CD4-positive, alpha-beta memory T cell (primary cell): Measurements from ENCODE around the gene CWF19L1. TPM values are rescaled to one million over a fixed set of nuclear protein-coding genes. Genes with fewer than 3 reads are reported as not detected.

Experiments used
- CTCF ChIA-PET: fragments of 350-600 bp; sonication (Branson Sonifier 250); formaldehyde crosslinking; loops from one replicate; lab custom pipeline; 2021; ENCODE audit warnings: inconsistent platforms; ENCODE audit not compliant: partially characterized antibody; lab: Charles Lee
- POLR2A ChIA-PET: fragments of 350-600 bp; sonication (Branson Sonifier 250); formaldehyde crosslinking; loops from one replicate; lab custom pipeline; 2021; ENCODE audit not compliant: partially characterized antibody; lab: Charles Lee
- DNase-seq, 5 donors: peaks; one replicate each; pipeline versions ENCODE4 v3.0.0 to v3.0.0-alpha.2; 2020 to 2022; ENCODE audit warnings: mixed read lengths in 1 of 5
- H3K27ac ChIP-seq: one replicate; pipeline ENCODE4 v1.7.0; 2013; ENCODE audit warnings: low read depth, low read length
- H3K27me3 ChIP-seq: 2 replicates; pipeline ENCODE4 v1.7.0; 2013; ENCODE audit warnings: mild to moderate bottlenecking, low read length, moderate library complexity; ENCODE audit not compliant: insufficient read depth
- H3K36me3 ChIP-seq: 2 replicates; pipeline ENCODE4 v1.7.0; 2013; ENCODE audit warnings: mild to moderate bottlenecking, low read length, moderate library complexity; ENCODE audit not compliant: insufficient read depth
- H3K4me1 ChIP-seq: 2 replicates; pipeline ENCODE4 v1.7.0; 2013; ENCODE audit warnings: mild to moderate bottlenecking, low read length, moderate library complexity; ENCODE audit not compliant: insufficient read depth
- H3K4me3 ChIP-seq, 2 donors: one replicate each; pipeline ENCODE4 v1.7.0; 2013; ENCODE audit warnings: low read length in 2 of 2, mild to moderate bottlenecking in 1 of 2
- H3K9me3 ChIP-seq, 2 donors: one replicate each; pipeline ENCODE4 v1.7.0; 2013; ENCODE audit warnings: low read length in 2 of 2, control low read depth in 1 of 2; ENCODE audit not compliant: control insufficient read depth in 1 of 2
- H3K27ac Mint-ChIP-seq, 7 donors: one replicate each; pipeline ENCODE4 v1.8.0; 2020 to 2021; ENCODE audit warnings: mixed read lengths in 7 of 7, mild to moderate bottlenecking in 6 of 7, inconsistent platforms in 3 of 7, moderate library complexity in 3 of 7
- H3K27me3 Mint-ChIP-seq, 2 donors: one replicate each; pipeline ENCODE4 v1.8.0; 2020 to 2021; ENCODE audit warnings: mixed read lengths in 2 of 2
- H3K36me3 Mint-ChIP-seq, 2 donors: one replicate each; pipeline ENCODE4 v1.8.0; 2020 to 2021; ENCODE audit warnings: mixed read lengths in 2 of 2, inconsistent platforms in 1 of 2, mild to moderate bottlenecking in 1 of 2
- H3K4me1 Mint-ChIP-seq, 4 donors: one replicate each; pipeline ENCODE4 v1.8.0; 2020 to 2021; ENCODE audit warnings: mixed read lengths in 4 of 4, mild to moderate bottlenecking in 1 of 4
- H3K4me3 Mint-ChIP-seq, 8 donors: one replicate each; pipeline ENCODE4 v1.8.0; 2020 to 2021; ENCODE audit warnings: mixed read lengths in 8 of 8, mild to moderate bottlenecking in 7 of 8, moderate library complexity in 6 of 8, inconsistent platforms in 3 of 8
- H3K9me3 Mint-ChIP-seq, 8 donors: one replicate each; pipeline ENCODE4 v1.8.0; 2020 to 2021; ENCODE audit warnings: mixed read lengths in 8 of 8, mild to moderate bottlenecking in 5 of 8, inconsistent platforms in 3 of 8, moderate library complexity in 1 of 8
- intact Hi-C: fragments of 100-400 bp; cut with micrococcal nuclease; formaldehyde crosslinking; loops from one replicate; pipeline ENCODE4 v1.15.1; 2023
- polyA plus RNA-seq, 2 donors: library from polyadenylated mRNA; unstranded; fragments of 300-500 nt; fragmentation: Illumina TruSeq; gene quantifications; one replicate each; pipeline ENCODE4 v1.2.3, GENCODE V29; 2021
- total RNA-seq, 2 experiments: library from RNA; stranded (reverse); gene quantifications; one replicate each; pipeline ENCODE4 v1.2.3, GENCODE V29; 2021

Gene CWF19L1
- total RNA-seq (10 to 100 TPM; 40.7 to 44.0 TPM), polyA plus RNA-seq (10 to 100 TPM; 18.4 to 33.4 TPM)

DNA sequence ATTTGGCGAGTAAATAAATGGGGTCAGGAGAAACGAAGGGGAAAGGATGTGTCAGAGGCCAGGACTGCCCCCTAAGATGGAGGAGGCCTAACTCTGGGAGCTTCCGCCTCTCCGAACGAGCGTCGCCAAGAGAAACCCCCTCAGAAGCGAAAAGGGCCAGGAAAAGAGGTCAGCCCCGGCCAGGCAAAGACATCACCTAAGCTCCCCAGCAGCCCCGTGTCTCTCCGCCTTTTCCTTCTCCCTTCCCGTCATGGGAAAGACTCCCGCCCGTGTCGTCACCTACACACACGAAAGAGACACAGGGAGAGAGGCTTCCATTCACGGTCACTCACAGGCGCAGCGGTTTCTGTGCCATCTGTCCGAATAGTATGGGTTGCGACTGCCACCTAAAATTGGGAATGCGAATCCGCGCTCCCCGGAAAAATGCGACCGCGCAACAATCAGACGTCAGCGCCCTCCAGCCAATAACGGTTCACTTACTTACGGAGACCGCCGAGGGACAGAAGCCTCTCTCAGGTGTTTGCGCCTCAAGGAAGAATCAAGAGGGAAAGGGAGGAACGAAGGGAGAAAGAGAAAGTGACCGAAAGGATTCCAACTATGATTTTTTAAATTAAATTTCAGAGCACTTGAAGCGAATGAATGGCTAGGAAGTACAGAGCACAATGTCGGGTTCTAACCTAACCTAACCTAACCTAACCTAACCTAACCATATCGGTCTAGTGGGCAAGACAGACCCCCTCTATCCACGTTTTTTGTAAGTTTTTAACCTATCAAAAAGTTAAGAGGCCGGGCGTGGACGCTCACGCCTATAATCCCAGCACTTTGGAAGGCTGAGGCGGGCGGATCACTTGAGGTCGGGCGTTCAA is at the start of gene CWF19L1:
Gene CWF19L1 (minus strand): TSS at position 400 of the 866 bp plus-strand sequence. CDS start 45 bp downstream, at position 355.
- H3K9me3 ChIP-seq, result no peaks in the 10 kb centered on the region
- Mint-ChIP-seq H3K4me1 (peaks cover 17 to 39% (median 24%) of the 10 kb centered on the region in 4 donors), H3K36me3 (peaks cover 3 to 11% of the 10 kb centered on the region in 2 donors), H3K4me3 (peak within 1 kb of the TSS; percentile 97 to 100 (median 100)), H3K9me3 (peaks cover 0 to 3% (median 0%) of the 10 kb centered on the region in 8 donors), H3K27me3 (no peaks in the 10 kb centered on the region), H3K27ac (peak within 1 kb of the TSS; percentile 94 to 100 (median 99))
- peak within 1 kb of the TSS; percentile 78 to 95 for H3K4me3 ChIP-seq
- CTCF ChIA-PET, result no interaction called here
- no peaks in the 10 kb centered on the region for H3K27me3 ChIP-seq
- peak within 1 kb of the TSS; percentile 90 for H3K27ac ChIP-seq
- H3K36me3 ChIP-seq, result no peaks in the 10 kb centered on the region
- peaks cover 29% of the 10 kb centered on the region for H3K4me1 ChIP-seq
- POLR2A ChIA-PET, result interaction anchor here (1.0 kb wide), 1 partner anchor 19 kb away, joined by 12 read pairs; the partner anchor contains the start of gene BLOC1S2
- DNase-seq, result peak; percentile 67 to 75 (median 69)
- intact Hi-C loops, result loop anchor here (1.0 to 5.0 kb wide), 2 partner anchors 19 to 80 kb away; partner anchors contain the start of genes BLOC1S2 and ERLIN1

DNA sequence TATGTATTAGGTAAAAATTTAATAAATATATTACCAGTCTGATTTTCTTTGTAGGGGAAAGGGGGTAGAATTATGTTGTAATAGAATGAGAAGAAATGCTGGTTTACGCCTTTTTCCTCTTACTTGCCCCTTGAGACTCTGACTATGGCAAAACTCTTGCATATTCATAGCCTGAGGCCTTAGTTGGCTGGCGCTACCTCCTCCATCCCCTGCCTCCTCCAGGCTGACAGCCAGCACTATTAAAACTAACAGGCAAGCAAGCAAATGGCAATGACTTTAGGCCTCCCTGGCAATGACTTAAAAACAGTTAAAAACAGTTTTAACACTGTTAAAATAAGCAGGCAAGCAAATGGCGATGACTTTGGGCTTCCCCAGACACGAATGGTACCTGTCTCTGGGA is 48.2 kb upstream of the CWF19L1 start:
- H3K9me3 ChIP-seq, result no peaks in the 10 kb centered on the region
- DNase-seq, result no peak
- H3K4me1 ChIP-seq, result no peaks in the 10 kb centered on the region
- H3K36me3 ChIP-seq, result no peaks in the 10 kb centered on the region
- ChIA-PET POLR2A (no interaction called here), CTCF (no interaction called here)
- intact Hi-C loops, result no loop called here
- Mint-ChIP-seq H3K4me1 (no peaks in the 10 kb centered on the region), H3K36me3 (no peaks in the 10 kb centered on the region), H3K4me3 (no peak overlapping the region), H3K27me3 (peaks cover 39 to 40% of the 10 kb centered on the region in 2 donors), H3K9me3 (no peaks in the 10 kb centered on the region), H3K27ac (no peak overlapping the region)
- H3K27me3 ChIP-seq, result peaks cover 7% of the 10 kb centered on the region
- H3K4me3 ChIP-seq, result no peak overlapping the region
- no peak overlapping the region for H3K27ac ChIP-seq

DNA sequence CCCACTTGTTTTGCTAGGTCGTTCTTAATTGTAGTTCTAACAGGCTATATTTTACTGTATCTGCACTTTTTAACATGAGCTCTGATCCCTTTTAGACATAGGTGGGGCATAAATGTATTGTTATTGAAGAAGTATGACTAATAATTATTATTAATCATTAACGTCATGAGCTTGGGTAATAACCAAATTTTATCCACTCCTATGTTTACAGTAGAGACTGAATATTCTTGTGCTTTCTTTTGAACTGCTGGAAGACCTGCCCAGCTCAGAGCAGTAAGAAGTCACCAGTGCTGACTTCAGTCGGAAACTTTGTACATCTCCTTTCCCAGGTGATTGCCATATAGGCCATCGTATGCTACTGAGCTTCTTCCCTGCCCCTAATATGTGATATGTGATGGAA is 43.9 kb upstream of the CWF19L1 start:
- Histone ChIP-seq H3K4me3 (no peak overlapping the region), H3K9me3 (no peaks in the 10 kb centered on the region), H3K4me1 (no peaks in the 10 kb centered on the region), H3K36me3 (no peaks in the 10 kb centered on the region), H3K27me3 (no peaks in the 10 kb centered on the region), H3K27ac (no peak overlapping the region)
- CTCF ChIA-PET, result interaction anchor here (1.4 kb wide), 1 partner anchor 123 kb away, joined by 3 read pairs; no protein-coding TSS in a partner anchor
- H3K36me3 Mint-ChIP-seq, result no peaks in the 10 kb centered on the region
- no peaks in the 10 kb centered on the region for H3K9me3 Mint-ChIP-seq
- no peak for DNase-seq
- intact Hi-C loops, result no loop called here
- POLR2A ChIA-PET, result no interaction called here
- H3K27me3 Mint-ChIP-seq, result peaks cover 37 to 42% of the 10 kb centered on the region in 2 donors
- H3K27ac Mint-ChIP-seq, result peak overlapping the region in 1 of 7 donors; percentile 39
- H3K4me3 Mint-ChIP-seq, result no peak overlapping the region
- H3K4me1 Mint-ChIP-seq, result no peaks in the 10 kb centered on the region

DNA sequence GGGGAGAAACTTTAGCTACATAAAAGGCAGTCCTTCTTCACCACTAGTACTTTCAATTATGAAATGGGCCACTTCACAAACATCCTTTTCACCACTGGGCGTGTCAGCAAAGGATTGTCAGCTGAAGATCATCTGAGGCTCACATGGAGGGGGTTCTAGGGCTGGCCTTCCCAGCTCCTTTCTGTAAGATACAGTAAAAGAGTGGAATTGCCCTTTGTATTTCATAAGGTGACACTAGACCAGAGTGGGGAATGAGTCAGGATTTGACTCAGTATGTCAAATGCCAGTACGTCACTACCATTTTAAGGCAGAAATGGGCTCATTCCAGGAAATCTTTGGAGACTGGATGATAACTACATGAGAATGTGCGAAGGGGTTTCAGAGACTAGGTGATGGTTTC is 40.2 kb upstream of the CWF19L1 start:
- POLR2A ChIA-PET, result no interaction called here
- CTCF ChIA-PET, result no interaction called here
- intact Hi-C loops, result no loop called here
- no peak overlapping the region for H3K27ac Mint-ChIP-seq
- no peaks in the 10 kb centered on the region for H3K27me3 ChIP-seq
- H3K27me3 Mint-ChIP-seq, result peaks cover 39 to 50% of the 10 kb centered on the region in 2 donors
- no peak overlapping the region for H3K4me3 Mint-ChIP-seq
- peaks cover 0 to 2% (median 0%) of the 10 kb centered on the region in 4 donors for H3K4me1 Mint-ChIP-seq
- H3K27ac ChIP-seq, result no peak overlapping the region
- no peaks in the 10 kb centered on the region for H3K4me1 ChIP-seq
- no peaks in the 10 kb centered on the region for H3K36me3 Mint-ChIP-seq
- no peak overlapping the region for H3K4me3 ChIP-seq
- no peaks in the 10 kb centered on the region for H3K9me3 ChIP-seq
- no peak for DNase-seq
- H3K9me3 Mint-ChIP-seq, result no peaks in the 10 kb centered on the region
- H3K36me3 ChIP-seq, result no peaks in the 10 kb centered on the region

DNA sequence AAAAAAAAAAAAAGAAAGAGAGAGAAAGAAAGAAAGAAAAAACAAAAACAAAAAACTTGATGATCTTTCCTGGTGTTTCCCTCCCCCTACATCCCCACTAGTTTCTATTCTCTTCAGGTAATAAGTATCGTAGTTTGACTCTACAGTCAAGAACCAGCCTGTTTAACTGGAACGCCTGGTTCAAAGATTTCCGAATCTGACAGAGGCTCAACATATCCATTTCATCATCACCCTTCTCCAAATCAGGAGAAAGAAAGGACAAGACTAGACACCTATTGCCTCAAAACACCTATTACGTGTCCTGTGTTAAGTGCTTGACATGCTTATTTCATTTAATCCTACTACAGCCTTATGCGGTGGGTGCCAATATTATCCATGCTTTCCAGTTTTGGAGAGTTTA is 39.4 kb upstream of the CWF19L1 start:
- Mint-ChIP-seq H3K36me3 (no peaks in the 10 kb centered on the region), H3K27me3 (peaks cover 37 to 46% of the 10 kb centered on the region in 2 donors), H3K27ac (no peak overlapping the region), H3K9me3 (peaks cover 0 to 2% (median 0%) of the 10 kb centered on the region in 8 donors), H3K4me3 (no peak overlapping the region), H3K4me1 (peaks cover 0 to 2% (median 0%) of the 10 kb centered on the region in 4 donors)
- Histone ChIP-seq H3K4me1 (no peaks in the 10 kb centered on the region), H3K27ac (no peak overlapping the region), H3K36me3 (no peaks in the 10 kb centered on the region), H3K27me3 (no peaks in the 10 kb centered on the region), H3K9me3 (no peaks in the 10 kb centered on the region), H3K4me3 (no peak overlapping the region)
- ChIA-PET CTCF (no interaction called here), POLR2A (no interaction called here)
- intact Hi-C loops, result no loop called here
- DNase-seq, result no peak

DNA sequence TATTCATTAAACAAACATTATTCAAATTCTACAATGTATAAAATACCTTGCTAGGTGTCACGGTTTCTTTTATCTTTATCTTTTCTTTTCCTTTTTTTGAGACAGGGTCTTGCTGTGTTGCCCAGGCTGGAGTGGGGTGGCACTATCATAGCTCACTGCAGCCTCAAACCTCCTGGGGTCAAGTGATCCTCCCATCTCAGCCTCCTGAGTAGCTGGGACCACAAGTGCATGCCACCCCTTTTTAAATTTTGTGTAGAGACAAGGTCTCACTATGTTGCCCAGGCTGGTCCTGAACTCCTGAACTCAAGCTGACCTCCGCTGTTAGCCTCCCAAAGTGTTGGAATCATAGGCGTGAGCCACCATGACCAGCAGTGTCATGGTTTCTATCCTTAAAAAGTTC is 37.0 kb upstream of the CWF19L1 start:
- Histone ChIP-seq H3K4me3 (no peak overlapping the region), H3K9me3 (no peaks in the 10 kb centered on the region), H3K4me1 (no peaks in the 10 kb centered on the region), H3K36me3 (no peaks in the 10 kb centered on the region), H3K27me3 (no peaks in the 10 kb centered on the region), H3K27ac (no peak overlapping the region)
- H3K4me1 Mint-ChIP-seq, result peaks cover 0 to 2% (median 0%) of the 10 kb centered on the region in 4 donors
- peaks cover 0 to 10% (median 3%) of the 10 kb centered on the region in 8 donors for H3K9me3 Mint-ChIP-seq
- no peak for DNase-seq
- POLR2A ChIA-PET, result no interaction called here
- CTCF ChIA-PET, result no interaction called here
- H3K36me3 Mint-ChIP-seq, result no peaks in the 10 kb centered on the region
- no peak overlapping the region for H3K27ac Mint-ChIP-seq
- no peak overlapping the region for H3K4me3 Mint-ChIP-seq
- intact Hi-C loops, result no loop called here
- H3K27me3 Mint-ChIP-seq, result peaks cover 41 to 46% of the 10 kb centered on the region in 2 donors

DNA sequence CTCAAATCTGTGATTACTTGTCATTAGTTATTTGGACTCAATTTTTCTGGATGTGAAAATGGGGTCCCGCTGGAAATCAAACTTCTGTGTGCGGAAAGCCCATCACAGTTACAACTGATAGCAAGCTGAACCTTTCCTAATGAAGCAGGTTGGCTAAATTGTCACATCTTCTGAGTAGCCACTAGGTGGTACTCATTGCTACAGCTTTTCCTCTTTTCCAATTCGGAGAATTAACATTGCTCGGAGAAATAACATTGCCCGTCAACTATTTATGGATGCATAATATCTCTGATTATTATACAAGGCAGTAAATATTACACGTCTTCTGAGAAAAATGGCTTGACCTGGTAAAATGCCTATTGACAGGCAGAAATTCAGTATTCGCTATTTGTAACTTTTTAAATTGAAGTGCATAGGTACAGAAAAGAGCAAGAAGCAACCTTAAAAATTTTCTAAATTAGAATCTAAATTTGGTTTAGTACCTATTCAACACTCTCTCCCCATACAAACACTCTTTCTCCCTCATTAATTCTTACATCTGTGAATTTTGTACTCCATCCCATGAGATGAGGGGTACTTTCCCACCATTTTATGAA is 36.4 kb upstream of the CWF19L1 start:
- no peak overlapping the region for H3K4me3 ChIP-seq
- peaks cover 0 to 10% (median 3%) of the 10 kb centered on the region in 8 donors for H3K9me3 Mint-ChIP-seq
- DNase-seq, result no peak
- H3K4me1 ChIP-seq, result no peaks in the 10 kb centered on the region
- H3K27ac Mint-ChIP-seq, result no peak overlapping the region
- H3K27ac ChIP-seq, result no peak overlapping the region
- H3K4me1 Mint-ChIP-seq, result peaks cover 0 to 2% (median 0%) of the 10 kb centered on the region in 4 donors
- no peaks in the 10 kb centered on the region for H3K9me3 ChIP-seq
- H3K27me3 Mint-ChIP-seq, result peaks cover 43 to 46% of the 10 kb centered on the region in 2 donors
- ChIA-PET POLR2A (no interaction called here), CTCF (interaction anchor here (0.9 kb wide), 1 partner anchor 9 kb away, joined by 5 read pairs; no protein-coding TSS in a partner anchor)
- H3K36me3 ChIP-seq, result no peaks in the 10 kb centered on the region
- intact Hi-C loops, result no loop called here
- no peaks in the 10 kb centered on the region for H3K36me3 Mint-ChIP-seq
- no peaks in the 10 kb centered on the region for H3K27me3 ChIP-seq
- H3K4me3 Mint-ChIP-seq, result no peak overlapping the region
